K562 treated with DMSO at 1 percent for 48 hours (cell line): ENCODE measurements around the gene SAA2. TPM values are rescaled to one million over a fixed set of nuclear protein-coding genes. Genes with fewer than 3 reads are reported as not detected.

Source experiments
- total RNA-seq: library from RNA; unstranded; fragments of 300-600 nt; gene quantifications from 2 replicates; pipeline ENCODE4 v1.2.3, GENCODE V29; 2022; ENCODE audit warnings: low replicate concordance; ENCODE audit errors: extremely low read depth

The SAA2 gene
- not detected in 2 replicates for total RNA-seq

DNA sequence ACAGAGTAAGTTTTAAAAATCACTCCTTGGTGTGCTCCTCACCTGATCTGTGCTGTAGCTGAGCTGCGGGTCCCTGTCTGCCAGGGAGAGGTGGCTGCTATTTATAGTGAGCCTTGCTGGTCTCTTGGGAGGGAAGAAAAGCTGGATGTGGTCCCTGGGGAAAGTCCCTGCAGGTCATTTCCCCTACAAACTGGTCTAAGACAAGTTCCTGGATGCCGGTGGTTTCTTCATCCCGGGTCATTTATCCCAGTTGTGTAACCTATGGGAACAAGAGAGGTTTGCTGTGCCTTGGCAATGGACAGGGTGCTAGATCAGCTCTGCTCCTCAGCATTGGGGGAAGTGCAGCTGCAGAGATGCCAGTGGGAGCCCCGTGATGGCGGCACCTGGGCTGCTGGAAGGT, at the start of gene SAA2:
Gene SAA2 (minus strand): TSS at position 108 of the 400 bp plus-strand sequence. CDS start 657 bp downstream, outside the sequence.

DNA sequence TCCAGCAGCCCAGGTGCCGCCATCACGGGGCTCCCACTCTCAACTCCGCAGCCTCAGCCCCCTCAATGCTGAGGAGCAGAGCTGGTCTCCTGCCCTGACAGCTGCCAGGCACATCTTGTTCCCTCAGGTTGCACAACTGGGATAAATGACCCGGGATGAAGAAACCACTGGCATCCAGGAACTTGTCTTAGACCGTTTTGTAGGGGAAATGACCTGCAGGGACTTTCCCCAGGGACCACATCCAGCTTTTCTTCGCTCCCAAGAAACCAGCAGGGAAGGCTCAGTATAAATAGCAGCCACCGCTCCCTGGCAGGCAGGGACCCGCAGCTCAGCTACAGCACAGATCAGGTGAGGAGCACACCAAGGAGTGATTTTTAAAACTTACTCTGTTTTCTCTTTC, 17.5 kb upstream of the SAA2 start, which contains the start of gene SAA1:
Gene SAA1 (plus strand): TSS at position 316 of the 400 bp plus-strand sequence. CDS start 624 bp downstream, outside the sequence.

DNA sequence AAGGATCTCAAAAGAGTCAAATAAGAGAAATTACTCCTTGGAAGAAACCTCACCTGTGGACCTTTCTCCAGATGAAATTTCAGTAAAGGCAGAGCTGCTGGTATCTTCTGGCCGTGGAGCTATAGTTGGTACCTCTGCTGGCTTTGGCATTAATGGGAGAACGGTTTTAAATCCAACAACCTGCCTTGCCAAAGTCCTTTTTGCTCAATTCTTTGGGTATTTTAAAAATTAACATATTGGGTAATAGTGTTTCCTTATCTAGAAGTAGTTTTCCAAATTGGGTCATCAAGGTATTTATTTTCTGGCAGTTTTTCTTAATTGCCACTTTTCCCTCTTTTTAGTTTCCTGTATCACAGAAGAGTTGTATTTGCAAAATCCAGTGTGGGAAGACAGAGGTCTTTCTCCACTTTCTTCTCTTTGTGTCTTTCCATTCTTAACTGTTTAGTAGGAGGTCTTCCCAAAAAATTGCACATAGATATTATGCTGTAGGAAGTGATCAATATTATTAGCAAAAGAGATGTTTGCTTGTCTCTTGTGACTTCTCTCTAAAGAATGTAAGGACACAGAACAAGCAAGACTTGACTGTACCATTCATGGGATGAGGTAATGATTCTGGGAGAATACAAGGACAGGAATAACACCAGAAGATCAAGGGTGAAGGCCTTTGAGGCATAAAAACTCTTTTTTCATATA, 11.7 kb downstream of the SAA2 start, which contains the start of gene SAA4:
Gene SAA4 (minus strand): TSS at position 139 of the 693 bp plus-strand sequence. CDS start 876 bp downstream, outside the sequence.

Other genes with a start within 250 kb of the SAA2 start
- not detected in 2 replicates for gene SERGEF, start 235.6 kb downstream of the SAA2 start, total RNA-seq
- gene TPH1, start 202.4 kb downstream of the SAA2 start, total RNA-seq: not detected in 2 replicates
- gene SAAL1, start 142.6 kb downstream of the SAA2 start, total RNA-seq: not detected in 2 replicates
- gene MRGPRX3, start 116.1 kb downstream of the SAA2 start, total RNA-seq: not detected in 2 replicates
- gene MRGPRX4, start 75.8 kb downstream of the SAA2 start, total RNA-seq: not detected in 2 replicates
- not detected in 2 replicates for gene SAA4, start 11.9 kb downstream of the SAA2 start, total RNA-seq
- gene SAA1, start 17.6 kb upstream of the SAA2 start, total RNA-seq: not detected in 2 replicates
- not detected in 2 replicates for gene HPS5, start 73.5 kb upstream of the SAA2 start, total RNA-seq
- gene GTF2H1, start 73.9 kb upstream of the SAA2 start, total RNA-seq: not detected in 2 replicates
- 828 TPM in 1 of 2 replicates, not detected in the other for gene LDHA, start 145.9 kb upstream of the SAA2 start, total RNA-seq
- not detected in 2 replicates for gene LDHC, start 163.7 kb upstream of the SAA2 start, total RNA-seq
- gene LDHAL6A, start 207.2 kb upstream of the SAA2 start, total RNA-seq: not detected in 2 replicates